Fibroblast of mammary gland (primary cell): ENCODE data around the gene NRXN3.

ENCODE experiments used
- DNase-seq: peaks from one replicate; pipeline ENCODE4 v3.0.0-alpha.2; 2010; ENCODE audit warnings: low read depth
- H3K4me3 ChIP-seq: 2 replicates; pipeline ENCODE4 v1.5.1; 2011; ENCODE audit warnings: low read depth, mild to moderate bottlenecking, low read length, moderate library complexity; ENCODE audit not compliant: control insufficient read depth
- CTCF ChIP-seq: conservative IDR thresholded peaks from 2 replicates; pipeline ENCODE4 v1.5.1; 2011; ENCODE audit warnings: low read depth, low read length, inconsistent platforms; ENCODE audit not compliant: control insufficient read depth, insufficient read depth

NRXN3 gene

GRCh38 chr14:78790271-78790670, 620.1 kb downstream of the NRXN3 start:
- H3K4me3 ChIP-seq = no peak overlapping the region
- peak; percentile 13 for TF ChIP-seq CTCF
- peak; percentile 8 for DNase-seq

- DNase-seq = no peak
- H3K4me3 ChIP-seq = no peak overlapping the region
These were observed 628.6 kb downstream of the NRXN3 start for GRCh38 chr14:78798757-78799156.

GRCh38 chr14:78805570-78805969, 635.4 kb downstream of the NRXN3 start:
- no peak for TF ChIP-seq CTCF
- DNase-seq = no peak
- H3K4me3 ChIP-seq = no peak overlapping the region

More at GRCh38 chr14:78798757-78799156, 628.6 kb downstream of the NRXN3 start:
- no peak for TF ChIP-seq CTCF

DNA sequence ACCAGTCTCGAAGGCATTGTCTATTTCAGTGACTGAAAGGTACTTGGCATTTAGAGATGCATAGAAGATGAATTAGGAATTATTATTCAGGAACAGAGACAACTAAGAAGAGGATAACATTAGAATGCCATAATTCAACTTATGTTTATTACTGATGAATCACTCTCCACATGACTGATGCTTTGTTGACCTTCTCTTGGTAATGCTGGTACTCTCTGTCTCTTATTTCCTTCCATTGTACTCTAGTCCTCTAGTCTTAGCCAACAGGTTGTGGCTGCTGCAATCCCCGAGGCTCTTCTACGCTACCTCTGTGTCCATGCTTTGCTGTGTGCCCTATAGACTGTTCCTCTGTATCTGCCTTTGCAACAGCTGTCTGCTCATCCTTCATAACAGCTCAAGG, 652.9 kb downstream of the NRXN3 start:
- H3K4me3 ChIP-seq = no peak overlapping the region
- no peak for DNase-seq
- TF ChIP-seq CTCF = no peak

DNA sequence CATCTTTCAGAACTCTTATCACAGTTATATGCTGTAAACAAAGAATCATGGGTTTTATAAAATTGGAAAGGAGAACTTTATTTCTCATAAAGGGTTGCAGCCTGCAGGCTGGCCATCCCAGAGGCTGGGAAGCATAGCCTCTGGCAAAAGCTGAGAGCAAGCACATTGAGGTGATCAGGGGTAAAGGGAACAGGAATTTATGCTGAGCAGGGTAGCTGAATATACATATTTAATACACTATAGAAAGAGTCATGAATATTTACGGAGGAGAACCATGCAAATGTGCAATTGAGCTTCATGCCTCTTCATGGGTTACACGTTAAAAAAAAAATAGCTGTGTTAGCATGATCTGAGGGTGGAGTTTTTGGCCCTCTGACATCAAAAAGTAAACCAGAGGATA, 653.3 kb downstream of the NRXN3 start:
- no peak for TF ChIP-seq CTCF
- H3K4me3 ChIP-seq = no peak overlapping the region
- DNase-seq = no peak

DNA sequence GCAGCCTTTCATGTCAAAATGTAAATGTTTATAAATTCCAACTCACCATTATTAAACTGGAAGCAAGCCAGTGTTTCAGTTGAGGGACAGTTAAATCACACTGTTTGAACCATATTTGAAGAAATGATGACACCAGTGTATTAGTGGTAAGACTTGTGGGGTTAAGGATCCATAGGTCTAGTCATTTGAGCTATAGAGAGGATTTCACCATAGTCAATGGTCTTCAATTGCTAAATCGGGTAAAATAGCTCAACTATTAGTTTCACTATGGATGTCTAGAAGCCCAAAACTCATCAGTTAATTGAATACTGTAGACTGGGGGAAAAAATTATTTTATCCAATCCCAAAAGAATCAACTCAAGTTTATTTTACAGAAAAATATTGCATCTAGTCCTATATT, 659.1 kb downstream of the NRXN3 start:
- no peak overlapping the region for H3K4me3 ChIP-seq
- no peak for TF ChIP-seq CTCF
- no peak for DNase-seq

DNA sequence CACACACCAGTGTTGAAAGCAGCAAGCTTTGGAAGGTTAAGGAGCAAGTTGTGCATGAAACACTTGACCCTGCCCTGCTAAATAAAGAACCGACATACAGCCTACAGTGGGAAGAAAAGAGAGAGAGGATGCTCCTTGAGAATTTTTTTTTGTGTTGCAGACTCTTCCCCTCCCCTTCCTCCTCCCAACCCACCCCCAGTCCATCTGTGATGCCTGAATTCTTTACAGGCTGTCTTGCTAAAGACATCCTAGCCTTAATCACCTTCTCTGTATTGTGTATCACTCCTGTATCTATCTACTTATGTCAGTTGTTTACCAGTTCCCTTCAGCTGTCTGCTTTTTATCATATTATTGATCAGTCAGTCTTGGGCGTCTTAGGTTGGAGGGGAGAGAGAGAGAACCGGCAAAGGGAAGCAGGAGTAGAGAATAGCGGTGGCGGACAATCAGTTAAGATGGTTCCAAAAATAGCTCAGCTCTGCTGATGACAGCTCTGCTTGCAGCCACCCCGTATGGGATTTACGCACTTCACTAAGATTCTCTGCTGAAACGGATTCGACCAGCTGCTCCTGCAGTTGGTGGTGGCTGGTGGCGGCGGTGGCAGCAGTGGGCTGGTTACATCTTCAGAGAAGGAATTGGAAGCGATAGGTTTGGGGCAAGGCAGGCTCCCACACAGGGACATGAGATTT, 664.7 kb downstream of the NRXN3 start:
- no peak for DNase-seq
- H3K4me3 ChIP-seq = no peak overlapping the region
- no peak for TF ChIP-seq CTCF
